ENCODE data around the gene CACHD1. TPM values are rescaled to one million over a fixed set of nuclear protein-coding genes. Genes with fewer than 3 reads are reported as not detected.

CACHD1 gene
- total RNA-seq, 4 donors from 2014 or later, result 6.9 to 14.7 (median 11.6) TPM

- H3K36me3 ChIP-seq, result no peaks in the 10 kb centered on the region
- no peak for DNase-seq (ENCODE audit: low spot score in 2 of 2)
- H3K27ac ChIP-seq, result no peak overlapping the region
- no peaks in the 10 kb centered on the region for H3K9me3 ChIP-seq
- H3K4me1 ChIP-seq, result peaks cover 4% of the 10 kb centered on the region
- H3K4me3 ChIP-seq, result no peak overlapping the region
- TF ChIP-seq EP300 (IDR thresholded peaks at IDR 0.05) (no peak), CTCF (IDR thresholded peaks at IDR 0.05) (no peak)
- no peaks in the 10 kb centered on the region for H3K27me3 ChIP-seq
- WGBS, result 74% methylated on average over 11 of the region's 11 CpGs
These were observed 106.2 kb downstream of the CACHD1 start for GRCh38 chr1:64575881-64576676.

GRCh38 chr1:64578270-64578973 lies 108.5 kb downstream of the CACHD1 start:
- Histone ChIP-seq H3K4me1 (no peaks in the 10 kb centered on the region), H3K9me3 (no peaks in the 10 kb centered on the region), H3K36me3 (no peaks in the 10 kb centered on the region), H3K4me3 (no peak overlapping the region), H3K27ac (no peak overlapping the region), H3K27me3 (no peaks in the 10 kb centered on the region)
- WGBS, result 55% methylated on average over 3 of the region's 3 CpGs
- no peak for DNase-seq (ENCODE audit: low spot score in 2 of 2)
- TF ChIP-seq POLR2A (IDR thresholded peaks at IDR 0.05), result no peak
- no peak for TF ChIP-seq CTCF (IDR thresholded peaks at IDR 0.05)
- no peak for TF ChIP-seq EP300 (IDR thresholded peaks at IDR 0.05)
- no peak for TF ChIP-seq POLR2AphosphoS5 (IDR thresholded peaks at IDR 0.05)

- Histone ChIP-seq H3K9me3 (no peaks in the 10 kb centered on the region), H3K27me3 (no peaks in the 10 kb centered on the region), H3K4me3 (no peak overlapping the region), H3K4me1 (no peaks in the 10 kb centered on the region), H3K27ac (no peak overlapping the region), H3K36me3 (no peaks in the 10 kb centered on the region)
- no peak for TF ChIP-seq EP300 (IDR thresholded peaks at IDR 0.05)
- TF ChIP-seq POLR2A (IDR thresholded peaks at IDR 0.05), result no peak
- TF ChIP-seq POLR2AphosphoS5 (IDR thresholded peaks at IDR 0.05), result no peak
- no peak for TF ChIP-seq CTCF (IDR thresholded peaks at IDR 0.05)
- DNase-seq (ENCODE audit: low spot score in 2 of 2), result no peak
- WGBS, result 85% methylated on average over 5 of the region's 5 CpGs
These were observed 109.8 kb downstream of the CACHD1 start for GRCh38 chr1:64579767-64580166.

- TF ChIP-seq POLR2A (IDR thresholded peaks at IDR 0.05) (no peak), CTCF (IDR thresholded peaks at IDR 0.05) (no peak)
- Histone ChIP-seq H3K27ac (no peak overlapping the region), H3K36me3 (no peaks in the 10 kb centered on the region), H3K27me3 (no peaks in the 10 kb centered on the region), H3K9me3 (no peaks in the 10 kb centered on the region), H3K4me3 (no peak overlapping the region), H3K4me1 (no peaks in the 10 kb centered on the region)
- WGBS, result 64% methylated on average over 3 of the region's 3 CpGs
- DNase-seq (ENCODE audit: low spot score in 2 of 2), result no peak
These were observed 111.4 kb downstream of the CACHD1 start for GRCh38 chr1:64581135-64581842.

- 58% methylated on average over 4 of the region's 4 CpGs for WGBS
- Histone ChIP-seq H3K36me3 (no peaks in the 10 kb centered on the region), H3K4me3 (no peak overlapping the region), H3K9me3 (no peaks in the 10 kb centered on the region), H3K27ac (no peak overlapping the region), H3K27me3 (no peaks in the 10 kb centered on the region), H3K4me1 (no peaks in the 10 kb centered on the region)
- no peak for TF ChIP-seq CTCF (IDR thresholded peaks at IDR 0.05)
- TF ChIP-seq POLR2A (IDR thresholded peaks at IDR 0.05), result no peak
- TF ChIP-seq POLR2AphosphoS5 (IDR thresholded peaks at IDR 0.05), result no peak
- TF ChIP-seq EP300 (IDR thresholded peaks at IDR 0.05), result no peak
- DNase-seq (ENCODE audit: low spot score in 2 of 2), result no peak
These were observed 111.9 kb downstream of the CACHD1 start for GRCh38 chr1:64581843-64582185.
